AG04450 (cell line): ENCODE data around the gene RCBTB2. TPM values are rescaled to one million over a fixed set of nuclear protein-coding genes. Genes with fewer than 3 reads are reported as not detected.

Experiments used
- CTCF ChIA-PET: fragments of 300-600, 350-600 bp; formaldehyde crosslinking; extraction: SDS; loops from one replicate; lab custom pipeline; 2022; ENCODE audit warnings: antibody characterized with exemption, inconsistent platforms; lab: Charles Lee
- POLR2A ChIA-PET: fragments of 350-600 bp; formaldehyde crosslinking; extraction: SDS; loops from one replicate; lab custom pipeline; 2021; ENCODE audit warnings: antibody characterized with exemption, inconsistent platforms; lab: Yijun Ruan, JAX
- DNase-seq: peaks from one replicate; pipeline ENCODE4 v3.0.0-alpha.2; 2011; ENCODE audit warnings: low read depth, low spot score
- H3K27ac ChIP-seq: one replicate; pipeline ENCODE4 v1.5.1; 2012; ENCODE audit warnings: low read depth, low read length, control low read depth
- H3K27me3 ChIP-seq: one replicate; pipeline ENCODE4 v1.6.0; 2012; ENCODE audit warnings: low read length; ENCODE audit not compliant: control insufficient read depth, insufficient read depth
- H3K4me3 ChIP-seq: 2 replicates; pipeline ENCODE4 v1.5.1; 2011; ENCODE audit warnings: mild to moderate bottlenecking, low read depth, low read length, control low read depth
- H3K9me3 ChIP-seq: 2 replicates; pipeline ENCODE4 v1.5.1; 2012; ENCODE audit warnings: low read length; ENCODE audit not compliant: control insufficient read depth, insufficient read depth
- CTCF ChIP-seq: IDR thresholded peaks from 2 replicates; pipeline ENCODE4 v1.5.1; 2011; ENCODE audit warnings: low read depth, low read length, control low read depth, inconsistent platforms
- polyA plus RNA-seq: library from polyadenylated mRNA; depleted of rRNA; stranded (reverse); fragments of >200 nt; gene quantifications from 2 replicates; pipeline ENCODE4 v1.2.3, GENCODE V29; 2011

The RCBTB2 gene
- polyA plus RNA-seq, 1 experiment = 10.9 TPM

GRCh38 chr13:48497669-48498068, 35.2 kb downstream of the RCBTB2 start:
- Histone ChIP-seq H3K9me3 (0 out of 2 replicates have a peak, but pooled peaks cover 2% of the 10 kb centered on the region), H3K27ac (no peak overlapping the region), H3K27me3 (no peaks in the 10 kb centered on the region), H3K4me3 (no peak overlapping the region)
- ChIA-PET CTCF (no interaction called here), POLR2A (no interaction called here)
- TF ChIP-seq CTCF = no peak
- no peak for DNase-seq

- Histone ChIP-seq H3K27me3 (no peaks in the 10 kb centered on the region), H3K27ac (no peak overlapping the region), H3K4me3 (no peak overlapping the region), H3K9me3 (no peaks in the 10 kb centered on the region)
- ChIA-PET POLR2A (no interaction called here), CTCF (no interaction called here)
- TF ChIP-seq CTCF = no peak
- no peak for DNase-seq
These were observed 36.4 kb downstream of the RCBTB2 start for GRCh38 chr13:48496271-48497161.

GRCh38 chr13:48494874-48495273, 38.0 kb downstream of the RCBTB2 start:
- Histone ChIP-seq H3K4me3 (no peak overlapping the region), H3K9me3 (no peaks in the 10 kb centered on the region), H3K27me3 (no peaks in the 10 kb centered on the region), H3K27ac (no peak overlapping the region)
- no peak for TF ChIP-seq CTCF
- no peak for DNase-seq
- POLR2A ChIA-PET = no interaction called here
- CTCF ChIA-PET = no interaction called here

GRCh38 chr13:48493851-48494250, 39.0 kb downstream of the RCBTB2 start:
- POLR2A ChIA-PET = no interaction called here
- DNase-seq = no peak

More at GRCh38 chr13:48493851-48494250, 39.0 kb downstream of the RCBTB2 start:
- CTCF ChIA-PET = no interaction called here
- TF ChIP-seq CTCF = no peak
- Histone ChIP-seq H3K4me3 (no peak overlapping the region), H3K27me3 (no peaks in the 10 kb centered on the region), H3K27ac (no peak overlapping the region), H3K9me3 (no peaks in the 10 kb centered on the region)
